Mesenchymal stem cell (in vitro differentiated cells and primary cell): ENCODE data around the gene CHRNA4.

Experiments
- DNase-seq: peaks from one replicate; pipeline ENCODE4 v3.0.0-alpha.2; 2013
- H2AFZ ChIP-seq: one replicate; pipeline ENCODE4 v1.6.1; 2013; ENCODE audit warnings: low read depth, mild to moderate bottlenecking, control low read depth, inconsistent platforms, low read length, moderate library complexity
- H2AK5ac ChIP-seq: 2 replicates; pipeline ENCODE4 v1.6.1; 2013; ENCODE audit warnings: low read length, moderate library complexity, mild to moderate bottlenecking, inconsistent platforms; ENCODE audit not compliant: severe bottlenecking
- H2BK120ac ChIP-seq: one replicate; pipeline ENCODE4 v1.6.1; 2013; ENCODE audit warnings: low read depth, mild to moderate bottlenecking, inconsistent platforms, low read length, moderate library complexity
- H2BK12ac ChIP-seq, 2 experiments: one replicate each; pipeline ENCODE4 v1.6.1; 2013; ENCODE audit warnings: inconsistent platforms in 2 of 2, low read length in 2 of 2, mild to moderate bottlenecking in 2 of 2, moderate library complexity in 2 of 2, control low read depth in 1 of 2
- H2BK15ac ChIP-seq: one replicate; pipeline ENCODE4 v1.6.1; 2013; ENCODE audit warnings: mild to moderate bottlenecking, low read depth, inconsistent platforms; ENCODE audit not compliant: poor library complexity, severe bottlenecking
- H2BK5ac ChIP-seq: 2 replicates; pipeline ENCODE4 v1.6.1; 2013; ENCODE audit warnings: low read depth, mild to moderate bottlenecking, low read length, control low read depth, inconsistent platforms; ENCODE audit not compliant: poor library complexity, severe bottlenecking
- H3K14ac ChIP-seq, 2 experiments: one replicate each; pipeline ENCODE4 v1.6.1; 2013; ENCODE audit warnings: inconsistent platforms in 2 of 2, low read length in 2 of 2, control low read depth in 1 of 2, mild to moderate bottlenecking in 1 of 2, moderate library complexity in 1 of 2
- H3K18ac ChIP-seq, 2 experiments: one replicate each; pipeline ENCODE4 v1.6.1; 2013; ENCODE audit warnings: inconsistent platforms in 2 of 2, low read length in 2 of 2, control low read depth in 1 of 2, low read depth in 1 of 2, mild to moderate bottlenecking in 1 of 2
- H3K23ac ChIP-seq, 2 experiments: one replicate each; pipeline ENCODE4 v1.6.1; 2013; ENCODE audit warnings: inconsistent platforms in 2 of 2, low read length in 2 of 2, mild to moderate bottlenecking in 2 of 2, moderate library complexity in 2 of 2, control low read depth in 1 of 2
- H3K27ac ChIP-seq: 2 replicates; pipeline ENCODE4 v1.5.1; 2013; ENCODE audit warnings: mild to moderate bottlenecking, moderate library complexity, low read length, control low read depth, inconsistent platforms; ENCODE audit not compliant: poor library complexity, severe bottlenecking
- H3K27me3 ChIP-seq, 2 experiments: 2 replicates each; pipeline versions ENCODE4 v1.6.1 to v1.7.0; 2013; ENCODE audit warnings: low read length in 2 of 2, mild to moderate bottlenecking in 2 of 2, moderate library complexity in 2 of 2, control low read depth in 1 of 2, inconsistent platforms in 1 of 2; ENCODE audit not compliant: control insufficient read depth in 1 of 2, insufficient read depth in 1 of 2
- H3K36me3 ChIP-seq, 2 experiments: 2 replicates each; pipeline versions ENCODE4 v1.6.1 to v1.7.0; 2013; ENCODE audit warnings: low read length in 2 of 2, control low read depth in 1 of 2, inconsistent platforms in 1 of 2, low read depth in 1 of 2, mild to moderate bottlenecking in 1 of 2; ENCODE audit not compliant: insufficient read depth in 2 of 2, control insufficient read depth in 1 of 2
- H3K4ac ChIP-seq, 2 experiments: one replicate each; pipeline ENCODE4 v1.6.1; 2013; ENCODE audit warnings: inconsistent platforms in 2 of 2, low read length in 2 of 2, mild to moderate bottlenecking in 2 of 2, moderate library complexity in 2 of 2, control low read depth in 1 of 2, low read depth in 1 of 2
- H3K4me1 ChIP-seq: 2 replicates; pipeline ENCODE4 v1.6.1; 2013; ENCODE audit warnings: low read depth, low read length, control low read depth; ENCODE audit not compliant: control insufficient read depth, insufficient read depth
- H3K4me2 ChIP-seq: 2 replicates; pipeline ENCODE4 v1.6.1; 2013; ENCODE audit warnings: low read length, mild to moderate bottlenecking, inconsistent platforms; ENCODE audit not compliant: poor library complexity, severe bottlenecking
- H3K4me3 ChIP-seq, 2 experiments: 2 replicates each; pipeline versions ENCODE4 v1.5.1 to v1.7.0; 2013; ENCODE audit warnings: low read length in 2 of 2, mild to moderate bottlenecking in 2 of 2, control low read depth in 1 of 2, low read depth in 1 of 2; ENCODE audit not compliant: insufficient read depth in 1 of 2
- H3K79me1 ChIP-seq: replicated peaks from 2 replicates; pipeline ENCODE4 v1.6.1; 2013; ENCODE audit warnings: mild to moderate bottlenecking, control low read depth, low read length, inconsistent platforms; ENCODE audit not compliant: poor library complexity, severe bottlenecking
- H3K9ac ChIP-seq: 2 replicates; pipeline ENCODE4 v1.7.0; 2013; ENCODE audit warnings: mild to moderate bottlenecking, low read length, moderate library complexity
- H3K9me3 ChIP-seq: 2 replicates; pipeline ENCODE4 v1.7.0; 2013; ENCODE audit warnings: mild to moderate bottlenecking, low read length; ENCODE audit not compliant: control insufficient read depth
- H4K8ac ChIP-seq: one replicate; pipeline ENCODE4 v1.6.1; 2013; ENCODE audit warnings: inconsistent platforms, mild to moderate bottlenecking, low read length, moderate library complexity
- H4K91ac ChIP-seq: one replicate; pipeline ENCODE4 v1.6.1; 2013; ENCODE audit warnings: mild to moderate bottlenecking, low read length, inconsistent platforms
- WGBS: methylation state at CpG from one replicate; pipeline ENCODE4 v1.1.7; 2013; ENCODE audit warnings: mixed read lengths; 5-methylcytosine and 5-hydroxymethylcytosine counted together

The CHRNA4 gene

GRCh38 chr20:63368151-63368550, 7.0 kb upstream of the CHRNA4 start:
- Histone ChIP-seq H3K9ac (no peak overlapping the region), H3K23ac (no peak overlapping the region), H3K36me3 (no peaks in the 10 kb centered on the region), H4K91ac (no peak overlapping the region), H3K4me3 (no peak overlapping the region), H3K14ac (no peak overlapping the region), H4K8ac (no peak overlapping the region), H3K27me3 (peaks cover 40 to 67% of the 10 kb centered on the region in 2 experiments), H3K18ac (no peak overlapping the region), H2BK15ac (no peak overlapping the region), H2BK5ac (no peak overlapping the region), H2BK120ac (no peak overlapping the region), H2BK12ac (no peak overlapping the region), H2AK5ac (no peak overlapping the region), H3K4me1 (peaks cover 4% of the 10 kb centered on the region), H3K9me3 (no peaks in the 10 kb centered on the region), H2AFZ (no peak overlapping the region), H3K4me2 (no peak overlapping the region), H3K27ac (no peak overlapping the region), H3K79me1 (no peaks in the 10 kb centered on the region), H3K4ac (no peak overlapping the region)
- WGBS: 85% methylated on average over 8 of the region's 8 CpGs
- DNase-seq: no peak

- no peak overlapping the region for H3K9ac ChIP-seq
- no peak overlapping the region for H3K27ac ChIP-seq
- no peak for DNase-seq
- no peak overlapping the region for H2BK15ac ChIP-seq
- no peak overlapping the region for H3K4me2 ChIP-seq
- no peak overlapping the region for H2BK120ac ChIP-seq
- H2BK12ac ChIP-seq: no peak overlapping the region
- H3K79me1 ChIP-seq: no peaks in the 10 kb centered on the region
- 68% methylated on average over 23 of the region's 24 CpGs for WGBS
- no peak overlapping the region for H3K18ac ChIP-seq
- H3K4me3 ChIP-seq: no peak overlapping the region
- H4K8ac ChIP-seq: no peak overlapping the region
- H3K4ac ChIP-seq: no peak overlapping the region
- H3K36me3 ChIP-seq: no peaks in the 10 kb centered on the region
- H3K9me3 ChIP-seq: no peaks in the 10 kb centered on the region
- no peak overlapping the region for H2AFZ ChIP-seq
- no peak overlapping the region for H2AK5ac ChIP-seq
- H3K14ac ChIP-seq: no peak overlapping the region
- peaks cover 4% of the 10 kb centered on the region for H3K4me1 ChIP-seq
- no peak overlapping the region for H4K91ac ChIP-seq
- H3K23ac ChIP-seq: no peak overlapping the region
- peaks cover 40 to 71% of the 10 kb centered on the region in 2 experiments for H3K27me3 ChIP-seq
- H2BK5ac ChIP-seq: no peak overlapping the region
Observed at GRCh38 chr20:63367446-63368055, 6.4 kb upstream of the CHRNA4 start.

GRCh38 chr20:63366390-63367365, 5.5 kb upstream of the CHRNA4 start:
- no peak overlapping the region for H4K91ac ChIP-seq
- H3K27ac ChIP-seq: no peak overlapping the region
- H2BK5ac ChIP-seq: no peak overlapping the region
- no peaks in the 10 kb centered on the region for H3K9me3 ChIP-seq
- H3K4me3 ChIP-seq: no peak overlapping the region
- H3K27me3 ChIP-seq: peaks cover 49 to 75% of the 10 kb centered on the region in 2 experiments
- no peak overlapping the region for H4K8ac ChIP-seq
- no peaks in the 10 kb centered on the region for H3K79me1 ChIP-seq
- no peak overlapping the region for H3K4ac ChIP-seq
- H2BK12ac ChIP-seq: no peak overlapping the region
- H3K36me3 ChIP-seq: no peaks in the 10 kb centered on the region
- DNase-seq: no peak
- H2BK120ac ChIP-seq: no peak overlapping the region
- H3K18ac ChIP-seq: no peak overlapping the region
- peaks cover 4% of the 10 kb centered on the region for H3K4me1 ChIP-seq
- no peak overlapping the region for H2AFZ ChIP-seq
- H3K14ac ChIP-seq: no peak overlapping the region
- H2BK15ac ChIP-seq: no peak overlapping the region
- no peak overlapping the region for H3K4me2 ChIP-seq
- no peak overlapping the region for H2AK5ac ChIP-seq
- WGBS: 80% methylated on average over 30 of the region's 30 CpGs
- no peak overlapping the region for H3K9ac ChIP-seq
- no peak overlapping the region for H3K23ac ChIP-seq

- no peak overlapping the region for H3K4ac ChIP-seq
- H3K79me1 ChIP-seq: no peaks in the 10 kb centered on the region
- H3K9me3 ChIP-seq: no peaks in the 10 kb centered on the region
- no peak overlapping the region for H4K8ac ChIP-seq
- H2BK120ac ChIP-seq: no peak overlapping the region
- no peak overlapping the region for H4K91ac ChIP-seq
- H2BK12ac ChIP-seq: no peak overlapping the region
- WGBS: 82% methylated on average over 22 of the region's 22 CpGs
- no peak for DNase-seq
- no peak overlapping the region for H2BK5ac ChIP-seq
- no peak overlapping the region for H3K23ac ChIP-seq
- no peak overlapping the region for H3K4me3 ChIP-seq
- no peak overlapping the region for H3K4me2 ChIP-seq
- H3K27me3 ChIP-seq: peaks cover 46 to 71% of the 10 kb centered on the region in 2 experiments
- no peak overlapping the region for H3K14ac ChIP-seq
- no peaks in the 10 kb centered on the region for H3K36me3 ChIP-seq
- no peak overlapping the region for H2AFZ ChIP-seq
- H2BK15ac ChIP-seq: no peak overlapping the region
- H3K27ac ChIP-seq: no peak overlapping the region
- peaks cover 7% of the 10 kb centered on the region for H3K4me1 ChIP-seq
- H3K18ac ChIP-seq: no peak overlapping the region
- no peak overlapping the region for H2AK5ac ChIP-seq
- H3K9ac ChIP-seq: no peak overlapping the region
Observed at GRCh38 chr20:63365601-63366389, 4.6 kb upstream of the CHRNA4 start.
